GM06990 (cell line): Measurements from ENCODE around the gene ATRIP.

Experiments used
- DNase-seq: peaks from one replicate; pipeline ENCODE4 v3.0.0-alpha.2; 2011; ENCODE audit not compliant: insufficient read length; ENCODE audit errors: extremely low read depth
- H3K27me3 ChIP-seq: replicated peaks from 2 replicates; pipeline ENCODE4 v1.6.0; 2011; ENCODE audit warnings: low read length; ENCODE audit not compliant: control insufficient read depth, insufficient read depth
- H3K36me3 ChIP-seq: 2 replicates; pipeline ENCODE4 v1.5.1; 2011; ENCODE audit warnings: low read length; ENCODE audit not compliant: control insufficient read depth, insufficient read depth
- H3K4me3 ChIP-seq: replicated peaks from 2 replicates; pipeline ENCODE4 v1.5.1; 2011; ENCODE audit warnings: low read depth, mild to moderate bottlenecking, control low read depth, low read length
- TF ChIP-seq, protein P1 (sequence below): IDR thresholded peaks from 2 replicates; pipeline ENCODE4 v1.5.1; 2011; ENCODE audit warnings: low read length, control low read depth, mild to moderate bottlenecking, inconsistent platforms; ENCODE audit not compliant: insufficient read depth, poor library complexity, severe bottlenecking

Gene ATRIP

DNA sequence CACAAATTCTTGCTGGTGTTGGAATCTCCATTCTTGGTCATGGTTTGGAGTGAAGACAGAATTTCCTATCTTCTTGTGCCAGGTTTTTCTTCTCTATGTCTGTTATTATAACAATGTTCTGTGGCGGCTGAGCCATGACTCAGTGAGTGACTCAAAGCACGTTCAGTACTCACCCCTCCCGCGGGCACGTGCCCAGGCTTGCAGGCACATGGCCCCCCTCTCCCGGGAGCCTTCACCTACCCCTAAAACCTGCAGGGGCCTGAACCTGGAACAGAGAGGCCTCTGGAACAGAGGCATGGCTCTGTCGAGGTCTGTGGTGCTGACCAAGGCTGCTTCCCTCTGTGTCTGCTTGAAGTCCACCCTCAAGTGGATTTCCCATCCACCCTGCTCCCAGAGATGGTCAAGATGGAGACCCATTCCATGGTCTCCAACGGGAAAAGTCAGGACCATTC is 44.2 kb upstream of the ATRIP start:
- Histone ChIP-seq H3K4me3 (no peak overlapping the region), H3K27me3 (no peaks in the 10 kb centered on the region), H3K36me3 (no peaks in the 10 kb centered on the region)
- DNase-seq, result no peak
- TF ChIP-seq, protein P1, sequence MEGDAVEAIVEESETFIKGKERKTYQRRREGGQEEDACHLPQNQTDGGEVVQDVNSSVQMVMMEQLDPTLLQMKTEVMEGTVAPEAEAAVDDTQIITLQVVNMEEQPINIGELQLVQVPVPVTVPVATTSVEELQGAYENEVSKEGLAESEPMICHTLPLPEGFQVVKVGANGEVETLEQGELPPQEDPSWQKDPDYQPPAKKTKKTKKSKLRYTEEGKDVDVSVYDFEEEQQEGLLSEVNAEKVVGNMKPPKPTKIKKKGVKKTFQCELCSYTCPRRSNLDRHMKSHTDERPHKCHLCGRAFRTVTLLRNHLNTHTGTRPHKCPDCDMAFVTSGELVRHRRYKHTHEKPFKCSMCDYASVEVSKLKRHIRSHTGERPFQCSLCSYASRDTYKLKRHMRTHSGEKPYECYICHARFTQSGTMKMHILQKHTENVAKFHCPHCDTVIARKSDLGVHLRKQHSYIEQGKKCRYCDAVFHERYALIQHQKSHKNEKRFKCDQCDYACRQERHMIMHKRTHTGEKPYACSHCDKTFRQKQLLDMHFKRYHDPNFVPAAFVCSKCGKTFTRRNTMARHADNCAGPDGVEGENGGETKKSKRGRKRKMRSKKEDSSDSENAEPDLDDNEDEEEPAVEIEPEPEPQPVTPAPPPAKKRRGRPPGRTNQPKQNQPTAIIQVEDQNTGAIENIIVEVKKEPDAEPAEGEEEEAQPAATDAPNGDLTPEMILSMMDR, result no peak

DNA sequence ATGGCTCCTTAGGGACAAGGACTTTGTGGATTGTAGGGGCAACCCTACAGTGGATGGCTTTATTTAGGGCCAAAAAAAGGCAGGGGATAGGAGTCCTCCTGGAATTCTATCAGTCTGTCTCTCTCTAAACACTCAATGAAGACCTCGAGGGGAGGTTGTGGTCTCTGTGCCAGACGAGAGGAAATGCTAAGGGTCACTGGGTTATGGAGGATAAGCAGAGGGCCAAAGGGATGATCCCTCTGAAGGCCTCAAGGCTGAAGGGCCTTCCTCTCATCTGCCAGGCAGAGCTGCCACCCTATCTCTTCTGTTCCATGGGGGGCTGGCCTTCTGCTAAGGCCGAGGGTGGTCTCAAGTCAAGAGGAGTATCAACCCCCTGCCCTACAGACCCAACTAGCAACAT is 43.6 kb upstream of the ATRIP start:
- Histone ChIP-seq H3K36me3 (no peaks in the 10 kb centered on the region), H3K4me3 (no peak overlapping the region), H3K27me3 (no peaks in the 10 kb centered on the region)
- TF ChIP-seq, protein P1, result no peak
- no peak for DNase-seq

DNA sequence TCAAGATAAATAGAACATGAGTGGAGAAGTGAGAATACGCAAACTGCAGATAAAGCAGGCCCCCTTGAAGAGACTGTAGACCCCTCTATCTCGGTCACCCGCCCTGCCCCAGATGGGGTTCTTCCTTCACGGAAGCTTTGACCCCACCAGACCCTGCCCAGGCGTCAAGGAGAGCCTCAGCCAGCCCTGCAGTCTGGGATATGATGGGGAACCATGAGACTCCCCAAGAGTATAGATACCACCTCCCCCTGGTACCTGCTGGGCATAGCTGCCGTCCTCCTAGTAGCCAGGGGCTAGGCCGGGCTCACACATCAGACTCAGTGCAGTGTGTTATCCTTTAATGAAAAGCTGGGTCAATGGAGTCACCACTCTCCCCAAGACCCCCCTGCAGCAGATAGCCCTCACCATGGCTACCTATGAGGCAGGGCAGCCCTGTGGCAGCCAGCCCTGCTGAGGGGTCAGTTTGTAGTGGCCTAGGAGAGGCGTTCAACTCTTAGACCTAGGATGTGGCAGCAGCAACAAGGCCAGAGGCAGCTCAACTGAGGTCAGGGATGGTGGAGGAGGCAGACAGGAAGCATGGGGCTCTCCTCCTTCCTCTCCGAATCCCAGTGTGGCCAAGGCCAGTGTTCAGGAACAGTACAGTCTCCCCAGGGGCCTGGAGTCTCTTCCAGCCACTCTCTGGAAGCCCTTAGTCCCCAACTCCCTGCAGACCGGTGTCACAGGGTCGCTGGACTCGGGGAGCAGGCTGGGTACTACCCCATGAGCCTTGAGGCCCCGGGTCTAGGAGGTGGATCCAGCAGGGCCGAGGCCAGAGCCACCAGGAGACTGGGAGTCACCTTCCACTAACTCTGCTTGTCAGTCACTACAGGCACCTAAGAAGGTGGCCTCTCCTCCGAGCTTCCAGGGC is 42.8 kb upstream of the ATRIP start:
- TF ChIP-seq, protein P1, result peak; percentile 4
- no peak overlapping the region for H3K4me3 ChIP-seq
- H3K27me3 ChIP-seq, result no peaks in the 10 kb centered on the region
- H3K36me3 ChIP-seq, result no peaks in the 10 kb centered on the region
- no peak for DNase-seq

DNA sequence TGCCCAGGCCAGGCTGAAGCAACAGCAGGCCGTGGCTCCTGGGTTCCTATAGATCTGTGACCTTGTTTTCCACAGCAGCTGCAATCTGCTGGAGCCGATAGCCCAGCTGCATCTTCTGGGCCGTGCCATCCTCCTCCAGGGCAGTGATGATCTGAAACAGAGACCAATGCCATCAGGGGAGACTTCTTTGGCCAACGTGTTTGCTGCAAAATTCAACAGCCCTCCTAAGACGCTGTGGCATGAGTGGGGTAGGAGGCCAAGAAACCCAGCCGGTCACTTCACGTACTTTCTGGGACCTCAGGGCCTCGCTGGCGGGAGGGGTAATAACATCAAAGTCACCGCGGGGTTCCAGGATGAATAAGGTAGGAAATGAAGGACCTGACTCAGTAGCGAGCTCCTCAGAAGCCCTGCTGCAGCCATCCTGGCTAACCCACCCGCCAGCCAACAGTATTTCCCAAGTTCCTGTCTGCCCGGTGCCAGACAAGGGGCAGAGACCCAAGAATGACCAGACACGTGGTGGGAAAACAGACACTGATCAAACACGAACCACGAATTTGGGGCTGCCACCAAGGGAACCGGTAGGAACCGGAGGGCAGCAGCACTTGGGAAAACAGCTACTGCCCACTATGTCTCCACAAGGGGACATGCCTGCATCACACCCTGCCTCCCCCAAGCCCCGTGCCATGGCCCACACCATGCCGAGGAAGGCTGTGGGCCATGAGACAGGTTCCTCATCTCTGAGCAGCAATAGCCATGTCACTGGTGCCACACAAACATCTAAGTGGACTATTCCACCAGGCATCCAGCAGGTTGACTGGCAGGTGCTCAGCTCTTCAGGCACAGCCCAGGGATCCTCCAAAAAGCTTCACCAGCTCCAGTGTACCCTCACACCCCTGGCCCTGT is 41.8 kb upstream of the ATRIP start:
- no peak for DNase-seq
- no peaks in the 10 kb centered on the region for H3K27me3 ChIP-seq
- TF ChIP-seq, protein P1, result no peak
- H3K4me3 ChIP-seq, result no peak overlapping the region
- no peaks in the 10 kb centered on the region; the same call in 1 of the 2 replicates for H3K36me3 ChIP-seq

DNA sequence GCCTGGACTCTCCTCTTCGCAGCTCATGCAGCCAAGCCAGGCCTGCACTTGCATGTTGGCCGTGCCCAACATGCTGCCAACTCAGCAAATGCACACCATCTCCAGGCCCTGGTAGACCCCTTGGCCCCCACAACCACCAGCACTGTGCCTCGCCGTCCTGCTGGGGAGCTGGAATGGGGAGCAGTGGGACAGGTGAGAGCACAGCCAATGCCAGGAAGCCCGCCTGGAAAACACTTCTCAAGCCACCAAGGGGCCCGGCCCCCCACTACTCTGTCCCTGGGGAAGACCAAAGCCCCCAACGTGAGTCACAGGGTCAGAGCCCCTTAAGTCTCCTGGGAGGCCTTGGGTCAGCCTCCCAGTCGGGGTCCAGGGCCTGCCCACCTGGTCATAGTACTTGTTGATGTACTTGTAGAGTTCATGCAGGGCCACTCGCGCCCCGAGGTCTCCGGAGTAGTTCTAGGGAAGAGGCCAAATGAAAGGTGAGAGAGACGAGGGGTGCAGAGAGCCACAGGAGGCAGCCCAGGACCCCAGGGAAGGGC is 41.1 kb upstream of the ATRIP start:
- H3K4me3 ChIP-seq, result no peak overlapping the region
- TF ChIP-seq, protein P1, result no peak
- H3K36me3 ChIP-seq, result no peaks in the 10 kb centered on the region; the same call in 1 of the 2 replicates
- H3K27me3 ChIP-seq, result no peaks in the 10 kb centered on the region
- DNase-seq, result no peak
